ENCODE results near the gene AKAP7. TPM values are rescaled to one million over a fixed set of nuclear protein-coding genes. Genes with fewer than 3 reads are reported as not detected.

AKAP7 gene
- 2.3 and 3.6 TPM in 2 replicates for total RNA-seq

DNA sequence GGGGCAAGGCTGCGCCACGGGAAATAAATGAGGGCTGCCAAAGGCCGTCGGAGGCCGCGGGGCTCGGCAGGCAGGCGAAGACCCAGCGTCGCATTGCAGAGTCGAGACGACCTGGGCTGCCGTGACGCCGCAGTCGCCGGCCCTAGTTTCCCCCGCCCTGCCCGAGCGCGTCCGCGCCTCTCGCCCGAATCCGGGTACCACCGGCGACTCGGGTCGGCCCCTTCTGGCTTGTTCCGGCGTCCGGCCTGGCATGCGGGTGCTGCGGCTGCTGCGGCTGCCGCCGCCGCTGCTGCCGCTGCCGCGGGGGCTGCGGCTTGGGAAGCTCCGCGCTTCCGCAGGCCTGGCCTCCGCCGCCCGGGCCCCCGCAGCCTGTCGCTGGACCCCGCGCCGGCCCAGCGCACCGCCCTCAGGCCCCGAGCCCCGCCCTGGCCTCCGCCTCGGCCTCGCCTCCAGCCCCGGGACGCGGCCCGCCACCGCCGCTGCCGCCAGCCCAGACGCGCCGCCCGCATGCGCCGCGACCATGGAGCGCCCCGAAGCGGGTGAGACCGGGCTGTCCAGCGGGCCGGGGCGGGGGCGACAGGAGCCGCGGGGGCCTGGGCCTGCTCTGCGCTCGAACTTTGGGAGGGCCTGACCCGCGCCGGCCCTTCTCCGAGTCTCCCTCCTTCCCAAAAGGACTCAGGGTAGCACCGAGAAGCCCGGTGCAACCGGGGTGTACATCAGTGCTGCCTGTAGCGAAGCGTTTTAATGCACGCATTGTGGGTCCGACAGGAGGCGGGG, at the start of gene AKAP7:
TSS of gene AKAP7 (plus strand) at position 224 of the 777 bp plus-strand sequence. CDS start at position 521, 297 bp downstream.

Other genes with a start within 250 kb of the AKAP7 start
- 39.3 and 51.2 TPM in 2 replicates for gene EPB41L2, start 72.2 kb upstream of the AKAP7 start, total RNA-seq

Measured in epithelial cell of umbilical artery (primary cell).